GM12865 (cell line): Measurements from ENCODE around the gene IGFN1.

Source experiments
- DNase-seq: peaks from one replicate; pipeline ENCODE4 v3.0.0; 2010; ENCODE audit warnings: low read depth
- H3K4me3 ChIP-seq: 2 replicates; pipeline ENCODE4 v1.5.1; 2011; ENCODE audit warnings: mild to moderate bottlenecking, low read depth, low read length, control low read depth
- TF ChIP-seq, protein P1 (sequence below): IDR thresholded peaks from 2 replicates; pipeline ENCODE4 v1.5.1; 2011; ENCODE audit warnings: low read length, control low read depth, low read depth, inconsistent platforms; ENCODE audit not compliant: insufficient read depth; ENCODE audit errors: missing control alignments

Gene IGFN1

DNA sequence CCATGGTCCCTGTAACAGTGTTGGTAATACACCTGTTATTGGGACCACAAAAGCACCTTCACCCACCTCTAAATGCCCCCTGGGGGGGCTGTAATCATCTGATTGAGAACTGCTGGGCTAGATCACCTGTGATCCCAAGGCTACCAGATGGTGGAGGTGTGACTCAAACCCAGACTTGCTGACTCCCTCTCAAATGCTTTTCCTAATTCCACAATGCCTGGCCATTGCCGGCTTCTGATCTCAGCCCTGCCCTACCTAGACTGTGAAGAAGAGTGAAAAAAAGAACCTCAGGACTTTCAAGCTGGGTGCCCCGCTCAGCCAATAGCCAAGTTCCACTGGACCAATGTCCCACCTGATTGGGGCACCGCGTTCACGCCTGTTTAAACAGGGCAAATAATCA is 45.9 kb upstream of the IGFN1 start:
- TF ChIP-seq, protein P1, sequence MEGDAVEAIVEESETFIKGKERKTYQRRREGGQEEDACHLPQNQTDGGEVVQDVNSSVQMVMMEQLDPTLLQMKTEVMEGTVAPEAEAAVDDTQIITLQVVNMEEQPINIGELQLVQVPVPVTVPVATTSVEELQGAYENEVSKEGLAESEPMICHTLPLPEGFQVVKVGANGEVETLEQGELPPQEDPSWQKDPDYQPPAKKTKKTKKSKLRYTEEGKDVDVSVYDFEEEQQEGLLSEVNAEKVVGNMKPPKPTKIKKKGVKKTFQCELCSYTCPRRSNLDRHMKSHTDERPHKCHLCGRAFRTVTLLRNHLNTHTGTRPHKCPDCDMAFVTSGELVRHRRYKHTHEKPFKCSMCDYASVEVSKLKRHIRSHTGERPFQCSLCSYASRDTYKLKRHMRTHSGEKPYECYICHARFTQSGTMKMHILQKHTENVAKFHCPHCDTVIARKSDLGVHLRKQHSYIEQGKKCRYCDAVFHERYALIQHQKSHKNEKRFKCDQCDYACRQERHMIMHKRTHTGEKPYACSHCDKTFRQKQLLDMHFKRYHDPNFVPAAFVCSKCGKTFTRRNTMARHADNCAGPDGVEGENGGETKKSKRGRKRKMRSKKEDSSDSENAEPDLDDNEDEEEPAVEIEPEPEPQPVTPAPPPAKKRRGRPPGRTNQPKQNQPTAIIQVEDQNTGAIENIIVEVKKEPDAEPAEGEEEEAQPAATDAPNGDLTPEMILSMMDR: no peak
- no peak overlapping the region for H3K4me3 ChIP-seq
- no peak for DNase-seq

DNA sequence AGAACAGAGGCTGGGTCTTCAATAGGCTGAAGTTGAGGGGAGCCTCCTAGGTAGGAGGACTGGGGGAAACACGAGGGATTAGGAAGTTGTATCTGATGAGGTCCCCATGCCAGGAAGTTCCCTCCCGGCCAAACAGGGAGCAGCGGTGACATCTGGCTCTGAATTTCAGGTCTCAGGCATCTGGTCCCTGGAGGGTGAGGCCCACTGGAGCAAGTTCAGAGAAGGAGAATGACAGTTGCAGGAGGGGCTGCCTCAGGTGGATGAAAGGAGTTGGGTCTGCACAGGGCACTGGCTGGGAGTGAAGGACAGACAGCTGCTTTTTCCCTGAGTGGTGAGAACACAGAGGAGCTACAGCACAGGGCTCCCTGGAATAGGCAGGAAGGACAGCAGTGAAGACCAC is 45.5 kb upstream of the IGFN1 start:
- no peak for DNase-seq
- no peak overlapping the region for H3K4me3 ChIP-seq
- TF ChIP-seq, protein P1: no peak

DNA sequence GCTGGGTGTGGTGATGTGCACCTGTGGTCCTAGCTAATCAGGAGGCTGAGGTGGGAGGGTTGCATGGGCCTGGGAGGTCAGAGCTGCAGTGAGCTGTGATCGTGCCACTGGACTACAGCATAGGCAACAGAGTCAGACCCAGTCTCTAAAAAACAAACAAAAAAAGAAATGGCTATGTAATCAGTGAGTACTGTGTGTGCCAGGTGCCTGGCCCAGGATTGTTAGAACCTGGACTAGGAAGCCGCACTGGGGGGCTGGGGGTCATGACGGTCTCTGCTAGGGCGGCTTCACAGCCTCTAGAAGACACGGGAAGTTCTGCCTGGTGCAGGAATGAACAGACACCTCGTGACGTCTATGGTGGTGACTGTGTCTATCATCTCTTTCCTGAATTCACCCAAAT is 44.8 kb upstream of the IGFN1 start:
- TF ChIP-seq, protein P1: no peak
- DNase-seq: no peak

DNA sequence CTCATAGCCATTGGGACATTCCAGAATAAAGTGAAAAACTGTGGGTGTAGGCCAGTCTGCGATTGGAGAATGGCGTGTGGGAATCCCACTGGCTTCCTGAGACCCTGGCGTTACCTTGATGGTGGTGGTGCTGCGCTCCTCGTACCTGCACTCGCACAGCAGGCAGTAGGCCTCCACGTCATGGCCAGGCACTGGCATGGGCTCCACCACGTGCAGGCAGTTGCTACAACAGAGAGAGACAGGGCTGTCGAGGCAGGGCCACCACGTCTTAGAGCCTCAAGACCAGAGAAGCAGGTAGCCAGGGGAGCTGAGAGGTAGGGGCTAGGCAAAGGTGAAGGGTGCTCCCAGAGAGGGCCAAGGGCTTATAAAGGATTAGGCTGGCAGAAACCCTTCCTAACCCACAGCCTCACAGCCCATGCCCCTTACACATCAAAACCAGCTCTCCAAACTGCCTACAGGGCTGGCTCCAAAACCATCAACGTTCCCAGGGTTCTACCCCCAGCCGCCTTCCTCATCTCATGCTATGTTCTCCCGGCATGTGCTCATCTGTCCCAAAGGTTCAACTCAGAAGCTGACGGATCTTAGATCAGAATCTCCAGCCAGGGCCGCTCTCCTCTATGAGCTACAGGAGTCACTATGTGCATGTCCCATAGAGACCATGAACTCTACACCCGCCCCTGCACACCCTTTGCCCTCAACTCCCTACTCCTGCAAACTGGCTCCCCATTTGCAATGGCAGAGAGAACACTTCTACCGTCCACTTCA is 43.8 kb upstream of the IGFN1 start:
- TF ChIP-seq, protein P1: no peak
- no peak for DNase-seq
- H3K4me3 ChIP-seq: no peak overlapping the region

More for the DNA sequence above, 44.8 kb upstream of the IGFN1 start:
- no peak overlapping the region for H3K4me3 ChIP-seq

DNA sequence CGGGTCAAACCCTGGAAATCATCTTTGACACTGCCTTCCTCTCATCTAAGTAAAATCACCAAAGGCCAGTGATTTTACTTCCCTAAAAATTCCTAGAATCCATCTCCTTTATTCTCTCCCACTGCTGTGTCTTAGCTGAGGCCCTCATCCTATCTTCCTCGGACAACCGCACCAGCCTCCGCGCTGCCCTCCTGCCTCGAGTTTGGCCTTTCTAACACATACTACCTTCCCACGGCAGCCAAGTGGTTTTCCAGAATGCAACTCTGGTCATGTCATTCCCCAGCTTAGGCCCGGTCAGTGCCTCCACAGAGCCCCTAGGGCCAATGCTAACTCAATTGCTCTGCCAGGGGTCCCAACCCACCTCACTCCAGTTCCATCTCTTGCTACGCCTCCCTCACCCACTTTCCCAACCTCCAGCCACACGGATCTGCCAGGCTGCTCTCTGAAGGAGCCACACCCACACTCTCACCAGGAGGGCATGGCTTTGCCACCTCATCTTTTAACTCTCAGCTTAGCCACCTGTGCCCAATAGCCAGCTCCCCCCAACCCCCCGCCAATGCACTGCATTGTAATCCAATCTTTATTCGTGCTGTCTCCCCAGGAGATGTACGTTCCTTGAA is 43.1 kb upstream of the IGFN1 start:
- TF ChIP-seq, protein P1: no peak
- DNase-seq: no peak
- no peak overlapping the region for H3K4me3 ChIP-seq

DNA sequence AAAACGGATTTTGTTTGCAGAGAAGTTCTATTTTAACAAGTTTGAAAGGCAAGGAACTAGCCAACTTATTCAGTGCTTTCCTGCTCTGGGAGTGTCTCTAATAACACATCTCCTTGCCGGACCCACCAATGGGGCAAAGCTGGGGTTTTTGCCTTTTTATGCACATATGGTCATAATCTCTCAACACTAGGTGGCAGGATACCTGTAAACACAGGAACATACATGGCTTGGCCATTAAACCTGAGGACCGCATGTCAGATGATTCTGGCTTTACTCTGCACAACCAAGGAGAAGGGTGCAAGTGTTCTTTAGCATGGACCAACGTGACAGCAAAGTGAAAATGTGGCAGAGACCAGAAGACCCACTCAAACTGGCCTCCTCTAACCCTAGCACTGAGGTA is 41.2 kb upstream of the IGFN1 start:
- peak; percentile 52 for DNase-seq
- H3K4me3 ChIP-seq: no peak overlapping the region
- TF ChIP-seq, protein P1: peak; percentile 48
